ENCODE data around the gene SLC25A42. TPM values are rescaled to one million over a fixed set of nuclear protein-coding genes. Genes with fewer than 3 reads are reported as not detected.

SLC25A42 gene
- total and polyA plus RNA-seq, 2 experiments from 2014 or later, result 5.9 to 6.9 TPM

- in situ Hi-C loops (cut with MboI), result no loop called here
- whole genome bisulfite sequencing, 2 experiments (ENCODE audit: low coverage in 1 of 2, low lambda C conversion rate in 2 of 2, missing lambda C conversion rate in 2 of 2), result 74 to 78% methylated on average over 5 of the region's 5 CpGs
- peak overlapping the region; percentile 82 for H3K27ac ChIP-seq
Measured at GRCh38 chr19:19031891-19032290, 31.9 kb upstream of the SLC25A42 start.

GRCh38 chr19:19032420-19033175, 31.2 kb upstream of the SLC25A42 start:
- H3F3A ChIP-seq (ENCODE audit: insufficient read depth), result peaks cover 4% of the 10 kb centered on the region; the same call in 1 of the 2 replicates
- peak overlapping the region; percentile 95 for H3K4me3 ChIP-seq
- peaks cover 11% of the 10 kb centered on the region for H3K4me1 ChIP-seq (ENCODE audit: insufficient read depth)
- H3K36me3 ChIP-seq (ENCODE audit: low read depth), result peaks cover 14% of the 10 kb centered on the region
- DNase-seq, result peak; percentile 90
- peak overlapping the region; percentile 82 for H3K27ac ChIP-seq
- H3K9me2 ChIP-seq (ENCODE audit: insufficient read depth), result no peaks in the 10 kb centered on the region
- H2AFZ ChIP-seq, result peak overlapping the region; percentile 87
- TF ChIP-seq EZH2 (IDR thresholded peaks at IDR 0.05; ENCODE audit: insufficient read depth, poor library complexity, severe bottlenecking), result no peak
- no peak for TF ChIP-seq EZH2phosphoT487 (IDR thresholded peaks at IDR 0.05; ENCODE audit: insufficient read depth, low read depth)
- peak overlapping the region; percentile 93 for H3K9ac ChIP-seq
- WGBS, 2 experiments (ENCODE audit: low coverage in 1 of 2, low lambda C conversion rate in 2 of 2, missing lambda C conversion rate in 2 of 2), result 1 to 3% methylated on average over 31 of the region's 31 CpGs
- in situ Hi-C loops (cut with MboI), result no loop called here
- H3K27me3 ChIP-seq (replicated peaks; ENCODE audit: insufficient read depth), result no peaks in the 10 kb centered on the region
- H3K79me2 ChIP-seq (ENCODE audit: insufficient read depth), result peaks cover 92% of the 10 kb centered on the region
- H3K4me2 ChIP-seq (ENCODE audit: unreplicated experiment), result peak overlapping the region; percentile 89
- no peaks in the 10 kb centered on the region for H4K20me1 ChIP-seq (ENCODE audit: insufficient read depth)
- H3K9me3 ChIP-seq (ENCODE audit: low read depth), result no peaks in the 10 kb centered on the region

More at GRCh38 chr19:19031891-19032290, 31.9 kb upstream of the SLC25A42 start:
- no peaks in the 10 kb centered on the region for H3K9me2 ChIP-seq (ENCODE audit: insufficient read depth)
- H3K9ac ChIP-seq, result peak overlapping the region; percentile 93
- peaks cover 20% of the 10 kb centered on the region for H3K36me3 ChIP-seq (ENCODE audit: low read depth)
- H3K4me1 ChIP-seq (ENCODE audit: insufficient read depth), result peaks cover 11% of the 10 kb centered on the region
- H3K79me2 ChIP-seq (ENCODE audit: insufficient read depth), result peaks cover 92% of the 10 kb centered on the region
- TF ChIP-seq EZH2 (IDR thresholded peaks at IDR 0.05; ENCODE audit: insufficient read depth, poor library complexity, severe bottlenecking), result no peak
- TF ChIP-seq EZH2phosphoT487 (IDR thresholded peaks at IDR 0.05; ENCODE audit: insufficient read depth, low read depth), result no peak
- no peak for DNase-seq
- H3K4me3 ChIP-seq, result peak overlapping the region; percentile 95
- no peak overlapping the region for H2AFZ ChIP-seq
- H3K27me3 ChIP-seq (replicated peaks; ENCODE audit: insufficient read depth), result no peaks in the 10 kb centered on the region
- no peaks in the 10 kb centered on the region for H3K9me3 ChIP-seq (ENCODE audit: low read depth)
- H3F3A ChIP-seq (ENCODE audit: insufficient read depth), result peaks cover 4% of the 10 kb centered on the region; the same call in 1 of the 2 replicates
- peak overlapping the region; percentile 89 for H3K4me2 ChIP-seq (ENCODE audit: unreplicated experiment)
- H4K20me1 ChIP-seq (ENCODE audit: insufficient read depth), result no peaks in the 10 kb centered on the region

- in situ Hi-C loops (cut with MboI), result no loop called here
- TF ChIP-seq EZH2 (IDR thresholded peaks at IDR 0.05; ENCODE audit: insufficient read depth, poor library complexity, severe bottlenecking) (no peak), EZH2phosphoT487 (IDR thresholded peaks at IDR 0.05; ENCODE audit: insufficient read depth, low read depth) (no peak)
- no peak for DNase-seq
- peak overlapping the region; percentile 89 for H3K4me2 ChIP-seq (ENCODE audit: unreplicated experiment)
- peak overlapping the region; percentile 93 for H3K9ac ChIP-seq
- H3K4me1 ChIP-seq (ENCODE audit: insufficient read depth), result peaks cover 11% of the 10 kb centered on the region
- no peaks in the 10 kb centered on the region for H3K9me2 ChIP-seq (ENCODE audit: insufficient read depth)
- H3K9me3 ChIP-seq (ENCODE audit: low read depth), result no peaks in the 10 kb centered on the region
- no peaks in the 10 kb centered on the region for H3K27me3 ChIP-seq (replicated peaks; ENCODE audit: insufficient read depth)
- H3K4me3 ChIP-seq, result peak overlapping the region; percentile 95
- H2AFZ ChIP-seq, result peak overlapping the region; percentile 87
- WGBS, 2 experiments (ENCODE audit: low coverage in 1 of 2, low lambda C conversion rate in 2 of 2, missing lambda C conversion rate in 2 of 2), result 0 to 1% methylated on average over 9 to 13 of the region's 32 CpGs
- H3K36me3 ChIP-seq (ENCODE audit: low read depth), result peaks cover 14% of the 10 kb centered on the region
- H3F3A ChIP-seq (ENCODE audit: insufficient read depth), result peaks cover 4% of the 10 kb centered on the region; the same call in 1 of the 2 replicates
- H3K27ac ChIP-seq, result peak overlapping the region; percentile 82
- no peaks in the 10 kb centered on the region for H4K20me1 ChIP-seq (ENCODE audit: insufficient read depth)
- H3K79me2 ChIP-seq (ENCODE audit: insufficient read depth), result peaks cover 92% of the 10 kb centered on the region
Measured at GRCh38 chr19:19033176-19033425, 30.7 kb upstream of the SLC25A42 start.

- 1% methylated on average over 58 to 71 of the region's 94 CpGs for WGBS, 2 experiments (ENCODE audit: low coverage in 1 of 2, low lambda C conversion rate in 2 of 2, missing lambda C conversion rate in 2 of 2)
- TF ChIP-seq EZH2 (IDR thresholded peaks at IDR 0.05; ENCODE audit: insufficient read depth, poor library complexity, severe bottlenecking) (no peak), EZH2phosphoT487 (IDR thresholded peaks at IDR 0.05; ENCODE audit: insufficient read depth, low read depth) (no peak)
- Histone ChIP-seq H4K20me1 (ENCODE audit: insufficient read depth) (no peaks in the 10 kb centered on the region), H3K4me1 (ENCODE audit: insufficient read depth) (peaks cover 11% of the 10 kb centered on the region), H3K9me2 (ENCODE audit: insufficient read depth) (no peaks in the 10 kb centered on the region), H3F3A (ENCODE audit: insufficient read depth) (peaks cover 4% of the 10 kb centered on the region; the same call in 1 of the 2 replicates), H3K36me3 (ENCODE audit: low read depth) (peaks cover 9% of the 10 kb centered on the region), H3K27ac (peak within 1 kb of the TSS; percentile 82), H3K4me3 (peak within 1 kb of the TSS; percentile 95), H3K9me3 (ENCODE audit: low read depth) (no peaks in the 10 kb centered on the region), H3K4me2 (ENCODE audit: unreplicated experiment) (peak within 1 kb of the TSS; percentile 100), H3K9ac (peak within 1 kb of the TSS; percentile 93), H3K79me2 (ENCODE audit: insufficient read depth) (peaks cover 92% of the 10 kb centered on the region), H3K27me3 (replicated peaks; ENCODE audit: insufficient read depth) (no peaks in the 10 kb centered on the region), H2AFZ (peak within 1 kb of the TSS; percentile 87)
- in situ Hi-C loops (cut with MboI), result no loop called here
- DNase-seq, result peak; percentile 93
Measured at GRCh38 chr19:19033426-19034203, 30.2 kb upstream of the SLC25A42 start, which contains the start of the genes ARMC6 and SUGP2. Gene ARMC6 (plus strand): TSS chr19:19033603. CDS start chr19:19034210, 607 bp downstream. Gene SUGP2 (minus strand): TSS chr19:19033517. CDS start chr19:19031071, 2,446 bp downstream.

Data from GM23248 (cell line).